MM.1S (cell line): ENCODE results near the gene TEX264.

Experiments
- EZH2 ChIP-seq: fragments of 300-600 bp; sonication (generic); optimal IDR thresholded peaks from 2 replicates; pipeline ENCODE3; 2017; ENCODE audit warnings: low read depth, mild to moderate bottlenecking, antibody characterized with exemption, low read length, mixed read lengths
- EZH2phosphoT487 ChIP-seq: fragments of 300-600 bp; sonication (generic); IDR thresholded peaks from 2 replicates; pipeline ENCODE4 v1.6.1; 2018; ENCODE audit warnings: antibody characterized with exemption, low read length
- TF ChIP-seq, protein P1 (sequence below): fragments of 300-600 bp; sonication (generic); IDR thresholded peaks from 2 replicates; pipeline ENCODE4 v1.5.1; 2016; ENCODE audit warnings: antibody characterized with exemption, low read length, mixed read lengths

DNA sequence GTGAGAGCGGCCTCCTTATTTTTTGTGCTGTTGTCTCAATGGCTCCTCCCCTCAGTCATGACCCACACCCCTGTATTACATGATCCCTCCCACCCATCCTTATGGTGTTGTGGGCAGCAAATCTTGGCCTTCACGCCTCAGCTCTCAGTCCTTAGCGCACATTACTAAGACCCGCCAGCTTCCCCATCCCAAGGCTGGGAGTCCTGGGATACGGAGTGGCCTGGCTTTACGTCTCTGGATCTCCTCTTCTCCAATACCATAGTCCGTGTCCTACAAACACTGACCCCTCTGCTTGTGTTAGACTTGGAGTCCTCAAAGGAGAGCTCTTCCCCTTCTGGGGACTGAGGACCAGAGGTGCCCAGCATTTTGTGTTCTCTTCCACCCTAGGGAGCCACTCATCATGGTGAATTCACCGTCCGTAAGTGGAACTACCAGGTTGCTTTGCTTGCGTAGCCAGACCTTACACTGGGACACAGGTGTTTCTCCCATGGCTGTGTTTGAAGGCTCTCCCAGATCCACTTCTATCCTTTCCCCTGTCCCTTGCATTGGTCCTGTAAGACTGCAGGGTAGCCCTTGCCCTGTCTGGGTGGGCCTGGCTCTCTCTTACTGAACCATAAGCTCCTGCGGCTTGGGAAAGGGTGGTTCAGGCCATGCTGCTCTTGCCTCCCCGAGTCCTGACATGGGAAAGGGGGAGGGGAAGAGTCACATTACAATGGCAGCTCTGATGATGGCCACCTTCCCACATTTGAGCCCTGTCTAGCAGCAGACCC is 49.4 kb downstream of the TEX264 start:
- TF ChIP-seq EZH2: no peak
- TF ChIP-seq, protein P1, sequence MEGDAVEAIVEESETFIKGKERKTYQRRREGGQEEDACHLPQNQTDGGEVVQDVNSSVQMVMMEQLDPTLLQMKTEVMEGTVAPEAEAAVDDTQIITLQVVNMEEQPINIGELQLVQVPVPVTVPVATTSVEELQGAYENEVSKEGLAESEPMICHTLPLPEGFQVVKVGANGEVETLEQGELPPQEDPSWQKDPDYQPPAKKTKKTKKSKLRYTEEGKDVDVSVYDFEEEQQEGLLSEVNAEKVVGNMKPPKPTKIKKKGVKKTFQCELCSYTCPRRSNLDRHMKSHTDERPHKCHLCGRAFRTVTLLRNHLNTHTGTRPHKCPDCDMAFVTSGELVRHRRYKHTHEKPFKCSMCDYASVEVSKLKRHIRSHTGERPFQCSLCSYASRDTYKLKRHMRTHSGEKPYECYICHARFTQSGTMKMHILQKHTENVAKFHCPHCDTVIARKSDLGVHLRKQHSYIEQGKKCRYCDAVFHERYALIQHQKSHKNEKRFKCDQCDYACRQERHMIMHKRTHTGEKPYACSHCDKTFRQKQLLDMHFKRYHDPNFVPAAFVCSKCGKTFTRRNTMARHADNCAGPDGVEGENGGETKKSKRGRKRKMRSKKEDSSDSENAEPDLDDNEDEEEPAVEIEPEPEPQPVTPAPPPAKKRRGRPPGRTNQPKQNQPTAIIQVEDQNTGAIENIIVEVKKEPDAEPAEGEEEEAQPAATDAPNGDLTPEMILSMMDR: no peak
- no peak for TF ChIP-seq EZH2phosphoT487
